GM18907 (cell line): ENCODE data around the gene USP3.
"Not testable (repeated sequence)": the region's sequence is repeated elsewhere in the genome, so short reads cannot be mapped to it uniquely, and the experiment has no call there.

Source experiments
- ATAC-seq: cut with Tn5 transposase; IDR thresholded peaks from one replicate; pipeline ENCODE4 v1.9.1; 2021; ENCODE audit warnings: mild to moderate bottlenecking, moderate library complexity; ENCODE audit not compliant: unreplicated experiment

The USP3 gene

GRCh38 chr15:63509955-63510940 is 5.9 kb downstream of the USP3 start:
- no peak for ATAC-seq

- no peak for ATAC-seq
These were observed 7.8 kb downstream of the USP3 start for GRCh38 chr15:63512148-63512547.

- ATAC-seq = no peak
These were observed 8.9 kb downstream of the USP3 start for GRCh38 chr15:63513271-63513670.

GRCh38 chr15:63513728-63514127 is 9.3 kb downstream of the USP3 start:
- no peak for ATAC-seq

GRCh38 chr15:63514531-63514943 is 10.1 kb downstream of the USP3 start:
- no peak for ATAC-seq

- ATAC-seq = no peak
These were observed 12.8 kb downstream of the USP3 start for GRCh38 chr15:63517202-63517601.

GRCh38 chr15:63517628-63518027 is 13.2 kb downstream of the USP3 start:
- ATAC-seq = no peak

- ATAC-seq = no peak
These were observed 14.6 kb downstream of the USP3 start for GRCh38 chr15:63519041-63519440.

GRCh38 chr15:63519548-63520178 is 15.3 kb downstream of the USP3 start:
- ATAC-seq = no peak

- ATAC-seq = not testable (repeated sequence)
These were observed 16.1 kb downstream of the USP3 start for GRCh38 chr15:63520462-63520861.

GRCh38 chr15:63522225-63522578 is 17.8 kb downstream of the USP3 start:
- no peak for ATAC-seq

- no peak for ATAC-seq
These were observed 19.1 kb downstream of the USP3 start for GRCh38 chr15:63523306-63523990.

- ATAC-seq = no peak
These were observed 20.1 kb downstream of the USP3 start for GRCh38 chr15:63524316-63525015.

GRCh38 chr15:63526401-63526800 is 22.0 kb downstream of the USP3 start:
- no peak for ATAC-seq

- no peak for ATAC-seq
These were observed 23.8 kb downstream of the USP3 start for GRCh38 chr15:63528138-63528659.

GRCh38 chr15:63530235-63530634 is 25.8 kb downstream of the USP3 start:
- no peak for ATAC-seq

- ATAC-seq = no peak
These were observed 26.4 kb downstream of the USP3 start for GRCh38 chr15:63530752-63531299.

GRCh38 chr15:63531586-63531985 is 27.2 kb downstream of the USP3 start:
- no peak for ATAC-seq

GRCh38 chr15:63532307-63532744 is 27.9 kb downstream of the USP3 start:
- ATAC-seq = no peak

- not testable (repeated sequence) for ATAC-seq
These were observed 30.5 kb downstream of the USP3 start for GRCh38 chr15:63534888-63535287.
